HepG2 (cell line): Measurements from ENCODE around the gene PIGR. TPM values are rescaled to one million over a fixed set of nuclear protein-coding genes. Genes with fewer than 3 reads are reported as not detected.

ENCODE experiments used
- ATAC-seq: fragments of 200-7000 bp; cut with Tn5 transposase; 3 replicates; pipeline ENCODE4 v1.9.1; 2020; ENCODE audit warnings: mild to moderate bottlenecking, moderate library complexity
- BruUV-seq: library from RNA; stranded (reverse); fragments of 400-500 nt; replicated peaks from 2 replicates; lab custom pipeline; 2021; lab: Mats Ljungman, UMichigan
- CTCF ChIA-PET: fragments of 300-600 bp; formaldehyde crosslinking; extraction: SDS; loops from one replicate; lab custom pipeline; 2021; ENCODE audit warnings: low total read pairs, inconsistent platforms, low intra/inter-chr PET ratio; lab: Yijun Ruan, JAX
- POLR2A ChIA-PET: fragments of 350-600 bp; sonication (Branson Sonifier 250); formaldehyde crosslinking; loops from one replicate; lab custom pipeline; 2020; ENCODE audit warnings: antibody characterized with exemption, inconsistent platforms; lab: Yijun Ruan, JAX
- DNase-seq: peaks from one replicate; pipeline ENCODE4 v3.0.0-alpha.2; 2015; ENCODE audit warnings: low spot score
- FAIRE-seq: peaks from 3 replicates; lab custom pipeline; 2011; peaks lifted over from hg19 to GRCh38; lab: Jason Lieb, UNC
- H2AFZ ChIP-seq: one replicate; pipeline ENCODE4 v1.6.1; 2011; ENCODE audit warnings: low read length, inconsistent platforms
- H3K27ac ChIP-seq: fragments of 300-600 bp; 3 replicates; pipeline ENCODE4 v1.8.0; 2011; ENCODE audit warnings: mixed run types, mild to moderate bottlenecking, mixed read lengths, low read length, inconsistent platforms; ENCODE audit not compliant: insufficient read depth; ENCODE audit errors: extremely low read length
- H3K27me3 ChIP-seq, 2 experiments: fragments of 200-600 bp in 1 of 2; 2 replicates in 1 of 2; 3 replicates in 1 of 2; pipeline versions ENCODE4 v1.6.0 to v1.8.0; 2011; ENCODE audit warnings: low read length in 2 of 2, mild to moderate bottlenecking in 2 of 2, moderate library complexity in 2 of 2, inconsistent platforms in 1 of 2; ENCODE audit not compliant: insufficient read depth in 2 of 2, control insufficient read depth in 1 of 2
- H3K36me3 ChIP-seq, 2 experiments: fragments of 200-600 bp in 1 of 2; replicated peaks in 1 of 2; 2 replicates in 1 of 2; 3 replicates in 1 of 2; pipeline versions ENCODE4 v1.5.1 to v1.8.0; 2011; ENCODE audit warnings: low read length in 2 of 2, inconsistent platforms in 1 of 2; ENCODE audit not compliant: insufficient read depth in 2 of 2, control insufficient read depth in 1 of 2
- H3K4me1 ChIP-seq: 2 replicates; pipeline ENCODE4 v1.5.1; 2012; ENCODE audit warnings: low read length, inconsistent platforms; ENCODE audit not compliant: insufficient read depth
- H3K4me2 ChIP-seq: 2 replicates; pipeline ENCODE4 v1.6.0; 2011; ENCODE audit warnings: low read depth, low read length, inconsistent platforms
- H3K4me3 ChIP-seq, 3 experiments: fragments of 200-600 bp in 1 of 3; sonication (generic), shearing (Covaris generic) in 1 of 3; replicated peaks in 1 of 3; 2 replicates each; pipeline ENCODE4 v1.5.1; 2011 to 2016; ENCODE audit warnings: low read length in 3 of 3, inconsistent platforms in 2 of 3, low read depth in 2 of 3, mild to moderate bottlenecking in 2 of 3, control low read depth in 1 of 3, mixed read lengths in 1 of 3; ENCODE audit not compliant: insufficient read depth in 1 of 3
- H3K79me2 ChIP-seq: one replicate; pipeline ENCODE4 v1.6.1; 2011; ENCODE audit warnings: low read length, inconsistent platforms; ENCODE audit not compliant: insufficient read depth
- H3K9ac ChIP-seq: 2 replicates; pipeline ENCODE4 v1.6.0; 2011; ENCODE audit warnings: mild to moderate bottlenecking, low read depth, low read length, inconsistent platforms; ENCODE audit not compliant: insufficient read depth
- H3K9me3 ChIP-seq: 2 replicates; pipeline ENCODE4 v1.5.1; 2012; ENCODE audit warnings: mild to moderate bottlenecking, low read length
- H4K20me1 ChIP-seq: 2 replicates; pipeline ENCODE4 v1.6.0; 2011; ENCODE audit warnings: inconsistent platforms, mild to moderate bottlenecking, low read length, moderate library complexity; ENCODE audit not compliant: insufficient read depth
- NFE2L1 ChIP-seq: sonication (generic); formaldehyde crosslinking; IDR thresholded peaks from 2 replicates; pipeline ENCODE4 v1.4.0; 2020; ENCODE audit warnings: missing genetic modification reagents, mild to moderate bottlenecking, borderline replicate concordance
- PBX3 ChIP-seq: sonication (generic); formaldehyde crosslinking; IDR thresholded peaks from 2 replicates; pipeline ENCODE4 v1.8.1; 2023; ENCODE audit warnings: missing genetic modification reagents, inconsistent platforms, borderline replicate concordance
- PITX1 ChIP-seq: sonication (generic); formaldehyde crosslinking; IDR thresholded peaks from 2 replicates; pipeline ENCODE4 v1.5.1; 2020; ENCODE audit warnings: mild to moderate bottlenecking, missing genetic modification reagents
- POLR2A ChIP-seq, 2 experiments: IDR thresholded peaks; 2 replicates each; pipeline ENCODE4 v1.6.1; 2011; ENCODE audit warnings: low read depth in 2 of 2, low read length in 2 of 2, mild to moderate bottlenecking in 1 of 2, moderate library complexity in 1 of 2; ENCODE audit not compliant: insufficient read depth in 1 of 2
- RCOR2 ChIP-seq: IDR thresholded peaks from 2 replicates; pipeline ENCODE4 v1.6.1; 2016; ENCODE audit warnings: missing biosample characterization, missing genetic modification reagents
- ZNF703 ChIP-seq: sonication (generic); formaldehyde crosslinking; IDR thresholded peaks from 2 replicates; pipeline ENCODE4 v1.5.1; 2020; ENCODE audit warnings: missing genetic modification reagents, mild to moderate bottlenecking, moderate library complexity, borderline replicate concordance
- WGBS: methylation state at CpG from one replicate; pipeline ENCODE4 v1.1.6; 2017; ENCODE audit warnings: low lambda C conversion rate; 5-methylcytosine and 5-hydroxymethylcytosine counted together
- in situ Hi-C: cut with HindIII; loops from 2 replicates; pipeline ENCODE4 v1.10.0; 2017; ENCODE audit warnings: low pct_unique_long_range_greater_than_20kb; ENCODE audit not compliant: extremely low pct_ligation_motif_present
- intact Hi-C: fragments of 100-400 bp; cut with micrococcal nuclease; formaldehyde crosslinking; loops from one replicate; pipeline ENCODE4 v1.10.0; 2022; ENCODE audit not compliant: unreplicated experiment
- polyA plus RNA-seq, 8 experiments: library from polyadenylated mRNA; depleted of rRNA in 3 of 8; stranded (reverse) in 7 of 8; unstranded in 1 of 8; fragments of >200 nt; fragmentation: Illumina TruSeq in 4 of 8; extraction: Trizol in 4 of 8; gene quantifications; 2 replicates each; pipeline versions ENCODE4 v1.2.1 to v1.2.3, GENCODE V29; 2011 to 2016; ENCODE audit warnings: low read depth in 4 of 8, missing spikeins in 1 of 8, mixed read lengths in 1 of 8; ENCODE audit not compliant: insufficient read depth in 1 of 8
- total RNA-seq, 5 experiments: library from RNA; depleted of rRNA; stranded (reverse); fragments of >200 nt; fragmentation: Illumina TruSeq; extraction: Trizol; gene quantifications; 2 replicates each; pipeline ENCODE4 v1.2.3, GENCODE V29; 2016; ENCODE audit warnings: low read depth in 1 of 5
- TF ChIP-seq, protein P1 (sequence below): sonication (generic); formaldehyde crosslinking; IDR thresholded peaks from 2 replicates; pipeline ENCODE4 v1.4.0; 2020; ENCODE audit warnings: missing genetic modification reagents

PIGR gene
- total and polyA plus RNA-seq, 2 of the 13 experiments (the other 11 are each of a cell fraction or from before 2014, with no cell fraction given): not detected

DNA sequence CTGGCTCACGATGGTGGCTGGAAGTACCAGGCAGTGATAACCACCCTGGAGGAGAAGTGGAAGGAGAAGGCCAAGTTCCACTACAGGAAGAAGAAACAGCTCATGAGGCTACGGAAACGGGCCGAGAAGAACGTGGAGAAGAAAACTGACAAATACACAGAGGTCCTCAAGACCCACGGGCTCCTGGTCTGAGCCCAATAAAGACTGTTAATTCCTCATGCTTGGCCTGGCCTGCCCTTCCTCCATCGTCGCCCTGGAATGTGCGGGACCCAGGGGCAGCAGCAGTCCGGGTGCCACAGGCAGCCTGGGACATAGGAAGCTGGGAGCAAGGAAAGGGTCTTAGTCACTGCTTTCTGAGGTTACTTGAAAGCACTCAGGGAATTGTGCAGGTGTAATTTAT lies 38.2 kb downstream of the PIGR start:
- intact Hi-C loops (no loop called here), in situ Hi-C loops (loop anchor here (25.0 kb wide), 1 partner anchor 271 kb away; the partner anchor contains the start of gene DYRK3)
- 50% methylated on average over 10 of the region's 10 CpGs for WGBS
- Histone ChIP-seq H4K20me1 (no peaks in the 10 kb centered on the region), H3K9ac (no peak overlapping the region), H3K27ac (no peak overlapping the region), H3K4me3 (no peak overlapping the region), H3K36me3 (no peaks in the 10 kb centered on the region), H2AFZ (no peak overlapping the region), H3K9me3 (no peaks in the 10 kb centered on the region), H3K79me2 (no peaks in the 10 kb centered on the region), H3K4me2 (no peak overlapping the region), H3K4me1 (no peaks in the 10 kb centered on the region), H3K27me3 (peaks cover 4 to 32% of the 10 kb centered on the region in 2 experiments; a peak in 4 of 5 replicates)
- DNase-seq (no peak), FAIRE-seq (no peak), ATAC-seq (no peak)
- no peak for TF ChIP-seq PBX3
- no peak for TF ChIP-seq RCOR2 (CRISPR knock-in tag)
- TF ChIP-seq NFE2L1: no peak
- TF ChIP-seq POLR2A (IDR thresholded peaks at IDR 0.05; ENCODE audit: insufficient read depth in 1 of 2, low read depth in 2 of 2, low read length in 2 of 2): no peak
- TF ChIP-seq PITX1 (CRISPR knock-in tag): no peak
- TF ChIP-seq, protein P1, sequence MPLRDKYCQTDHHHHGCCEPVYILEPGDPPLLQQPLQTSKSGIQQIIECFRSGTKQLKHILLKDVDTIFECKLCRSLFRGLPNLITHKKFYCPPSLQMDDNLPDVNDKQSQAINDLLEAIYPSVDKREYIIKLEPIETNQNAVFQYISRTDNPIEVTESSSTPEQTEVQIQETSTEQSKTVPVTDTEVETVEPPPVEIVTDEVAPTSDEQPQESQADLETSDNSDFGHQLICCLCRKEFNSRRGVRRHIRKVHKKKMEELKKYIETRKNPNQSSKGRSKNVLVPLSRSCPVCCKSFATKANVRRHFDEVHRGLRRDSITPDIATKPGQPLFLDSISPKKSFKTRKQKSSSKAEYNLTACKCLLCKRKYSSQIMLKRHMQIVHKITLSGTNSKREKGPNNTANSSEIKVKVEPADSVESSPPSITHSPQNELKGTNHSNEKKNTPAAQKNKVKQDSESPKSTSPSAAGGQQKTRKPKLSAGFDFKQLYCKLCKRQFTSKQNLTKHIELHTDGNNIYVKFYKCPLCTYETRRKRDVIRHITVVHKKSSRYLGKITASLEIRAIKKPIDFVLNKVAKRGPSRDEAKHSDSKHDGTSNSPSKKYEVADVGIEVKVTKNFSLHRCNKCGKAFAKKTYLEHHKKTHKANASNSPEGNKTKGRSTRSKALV (CRISPR knock-in tag): no peak
- no peak for TF ChIP-seq ZNF703
- ChIA-PET CTCF (no interaction called here), POLR2A (no interaction called here)
- no TSS peak for BruUV-seq
